K562 treated with DMSO at 1 percent for 24 hours (cell line): ENCODE results near the gene ZNF883. TPM values are rescaled to one million over a fixed set of nuclear protein-coding genes. Genes with fewer than 3 reads are reported as not detected.

Experiments used
- total RNA-seq: library from RNA; unstranded; fragments of 300-600 nt; gene quantifications from 2 replicates; pipeline ENCODE4 v1.2.3, GENCODE V29; 2022; ENCODE audit warnings: low read depth; ENCODE audit not compliant: insufficient read depth

The ZNF883 gene
- total RNA-seq, result 1.8 and 2.4 TPM in 2 replicates

GRCh38 chr9:113011911-113012381 is at the start of gene ZNF883:
ZNF883 (minus strand) TSS chr9:113012192.

GRCh38 chr9:113056191-113057106 is 44.5 kb upstream of the ZNF883 start, which contains the start of gene ZFP37:
ZFP37 (minus strand) TSS chr9:113056724; CDS start chr9:113056688, 36 bp downstream.

Other genes starting within 250 kb of the ZNF883 start
- gene SLC46A2, start 121.3 kb downstream of the ZNF883 start, total RNA-seq, result not detected in 2 replicates
- 0.17 and 0.43 TPM in 2 replicates for gene ZFP37, start 44.5 kb upstream of the ZNF883 start, total RNA-seq
- gene SLC31A2, start 138.8 kb upstream of the ZNF883 start, total RNA-seq, result 4.0 and 4.8 TPM in 2 replicates
- 14.3 and 17.2 TPM in 2 replicates for gene FKBP15, start 209.1 kb upstream of the ZNF883 start, total RNA-seq
- 33.4 and 34.5 TPM in 2 replicates for gene SLC31A1, start 209.4 kb upstream of the ZNF883 start, total RNA-seq